Effector CD4-positive, alpha-beta T cell (primary cell): ENCODE data around the gene EPS8.
"Not testable (repeated sequence)": the region's sequence is repeated elsewhere in the genome, so short reads cannot be mapped to it uniquely, and the experiment has no call there.

ENCODE experiments used
- DNase-seq: peaks from one replicate; pipeline ENCODE4 v3.0.0-alpha.2; 2020

The EPS8 gene

GRCh38 chr12:15797818-15798217 lies 8.6 kb upstream of the EPS8 start:
- no peak for DNase-seq

GRCh38 chr12:15796493-15797141 lies 7.4 kb upstream of the EPS8 start:
- no peak for DNase-seq

DNA sequence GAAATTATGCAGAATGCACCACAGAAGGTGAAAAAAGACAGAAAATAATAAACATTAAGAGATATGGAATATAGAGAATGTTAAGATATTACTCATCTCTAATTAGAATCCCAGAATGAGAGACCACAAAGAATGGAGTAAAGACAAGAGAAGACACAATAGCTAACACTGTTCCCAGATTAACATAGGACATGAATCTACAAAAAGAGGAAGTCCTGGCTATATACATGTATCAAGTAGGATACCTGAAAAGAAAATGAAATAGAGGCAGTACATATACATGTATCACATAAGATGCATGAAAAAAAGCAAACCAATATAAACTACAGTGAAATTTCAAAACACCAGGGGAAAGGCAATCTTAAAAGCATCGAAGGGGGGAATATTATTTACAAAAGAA lies 5.6 kb upstream of the EPS8 start:
- DNase-seq: no peak

- DNase-seq: no peak
Observed at GRCh38 chr12:15794196-15794595, 5.0 kb upstream of the EPS8 start.

- DNase-seq: peak; percentile 5
Observed at GRCh38 chr12:15788233-15789219, 662 bp downstream of the EPS8 start.

DNA sequence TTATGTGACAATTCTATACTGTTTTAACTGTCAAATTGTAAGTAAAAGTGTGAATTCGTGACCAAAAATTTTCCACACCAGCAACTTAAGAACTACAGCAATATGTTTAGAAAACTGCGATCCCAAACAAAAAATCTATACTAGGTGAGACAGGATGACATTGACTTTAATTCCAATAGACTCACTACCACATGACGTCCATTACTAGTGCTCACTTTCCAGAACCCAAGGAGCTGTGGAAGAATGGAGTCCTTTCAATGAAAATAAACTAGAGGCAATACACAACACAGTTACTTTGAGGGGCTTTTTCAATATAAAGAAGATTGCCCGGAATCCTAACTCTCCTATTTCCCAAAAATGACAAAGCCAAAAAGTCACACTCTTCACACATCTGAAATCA lies 1.4 kb downstream of the EPS8 start:
- no peak for DNase-seq

DNA sequence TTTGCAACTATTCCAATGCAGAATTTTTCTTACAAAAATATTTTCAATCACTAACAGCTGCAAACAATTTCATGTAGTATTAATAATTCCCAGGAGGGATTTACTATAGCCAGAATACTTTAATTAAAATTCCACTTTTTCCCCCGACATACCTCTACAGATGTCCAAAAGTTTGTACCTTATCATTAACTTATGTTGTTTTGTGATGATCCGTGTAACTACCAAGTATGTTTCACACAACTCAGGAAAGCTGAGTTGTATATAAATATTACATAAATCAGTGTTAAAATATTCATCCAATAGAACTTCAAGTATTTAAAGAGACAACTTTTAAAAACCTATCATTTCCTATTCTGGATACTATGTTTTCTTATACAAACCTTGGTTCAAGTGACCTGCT lies 2.4 kb downstream of the EPS8 start:
- no peak for DNase-seq

DNA sequence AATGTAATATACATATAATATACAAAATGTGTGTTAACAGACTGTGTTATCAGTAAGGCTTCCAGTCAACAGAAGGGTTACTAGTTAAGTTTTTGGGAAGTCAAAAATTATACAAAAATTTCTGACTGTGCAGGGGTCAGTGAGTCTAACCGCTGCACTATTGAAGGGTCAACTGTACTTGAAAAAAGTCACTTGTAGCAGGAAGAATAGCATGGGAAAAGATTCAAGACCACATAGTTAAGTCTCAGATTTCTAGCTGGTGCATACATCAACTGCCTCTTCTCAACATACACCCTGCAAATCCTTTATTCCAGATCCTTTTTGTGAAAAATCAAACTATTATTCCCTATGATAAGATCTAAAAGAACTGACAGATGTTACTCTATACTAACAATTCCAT lies 5.9 kb downstream of the EPS8 start:
- no peak for DNase-seq

DNA sequence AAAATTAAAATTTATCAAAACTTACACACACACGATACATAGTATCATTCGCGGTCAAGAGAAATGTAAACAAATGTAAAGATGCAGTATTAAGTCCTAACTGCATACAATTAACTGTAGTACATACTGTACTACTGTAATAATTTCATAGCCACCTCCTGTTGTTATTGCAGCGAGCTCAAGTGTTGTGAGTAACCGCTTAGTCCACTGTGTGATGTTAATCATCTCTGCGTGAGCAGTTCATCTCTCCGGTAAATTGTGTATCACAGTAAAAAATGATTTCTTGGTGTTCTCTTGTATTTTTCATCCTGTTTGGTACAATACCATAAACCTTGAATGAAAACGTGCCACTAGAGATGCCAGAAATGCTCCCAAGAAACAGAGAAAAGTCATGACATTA lies 6.5 kb downstream of the EPS8 start:
- no peak for DNase-seq

GRCh38 chr12:15779925-15780324 lies 9.3 kb downstream of the EPS8 start:
- DNase-seq: no peak

- DNase-seq: no peak
Observed at GRCh38 chr12:15778126-15778525, 11.1 kb downstream of the EPS8 start.

DNA sequence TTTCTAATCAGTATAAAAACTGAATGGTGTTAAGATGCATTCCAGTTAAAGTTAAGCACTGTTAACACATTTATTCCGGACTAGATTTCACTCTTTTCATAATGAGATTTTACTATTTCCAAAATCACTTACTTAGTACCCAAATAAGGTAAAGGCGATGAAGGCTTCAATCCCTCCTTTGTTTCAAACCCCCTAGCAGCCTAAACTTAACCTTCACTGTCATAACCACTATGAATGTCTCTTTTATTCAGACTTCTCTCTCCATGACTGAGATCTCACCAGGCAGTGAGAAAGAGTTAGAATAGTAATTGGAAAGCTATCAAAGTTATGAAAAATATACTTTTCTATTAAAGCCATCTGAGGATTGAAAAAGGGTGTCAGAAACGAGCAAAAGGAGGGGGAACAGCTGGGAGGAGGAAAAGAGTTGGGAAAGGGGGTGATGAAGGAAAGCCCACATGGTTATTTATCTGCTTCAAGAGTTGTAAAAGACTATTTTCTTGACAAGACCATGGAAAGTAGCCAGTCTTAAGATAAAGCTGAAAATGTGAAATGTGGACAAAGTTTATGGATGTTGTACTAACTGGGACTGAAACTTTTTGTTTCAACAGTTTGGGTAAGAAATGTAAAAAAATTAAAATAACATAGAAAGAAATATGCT lies 11.7 kb downstream of the EPS8 start:
- no peak for DNase-seq

GRCh38 chr12:15776532-15776931 lies 12.7 kb downstream of the EPS8 start:
- no peak for DNase-seq

- no peak for DNase-seq
Observed at GRCh38 chr12:15774819-15775218, 14.4 kb downstream of the EPS8 start.

- DNase-seq: no peak
Observed at GRCh38 chr12:15772405-15773018, 16.7 kb downstream of the EPS8 start.

DNA sequence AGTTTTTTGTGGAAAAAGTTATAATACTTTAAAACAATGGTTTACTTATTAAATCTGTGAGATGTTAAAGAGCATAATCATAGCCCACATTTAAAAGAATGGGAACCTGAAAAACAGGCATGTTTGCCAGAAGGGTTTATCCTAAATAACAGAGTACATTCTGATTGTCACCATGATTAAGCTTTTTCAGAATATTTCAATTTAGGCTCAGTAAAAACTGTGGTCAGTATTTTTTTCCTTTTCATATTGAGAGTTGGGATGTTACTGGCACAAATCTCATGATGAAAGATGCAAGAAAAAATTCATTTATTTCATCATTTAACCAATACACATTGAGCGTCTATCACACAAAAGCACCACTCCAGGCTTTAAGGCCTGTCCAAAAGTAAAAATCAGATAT lies 18.6 kb downstream of the EPS8 start:
- DNase-seq: no peak

DNA sequence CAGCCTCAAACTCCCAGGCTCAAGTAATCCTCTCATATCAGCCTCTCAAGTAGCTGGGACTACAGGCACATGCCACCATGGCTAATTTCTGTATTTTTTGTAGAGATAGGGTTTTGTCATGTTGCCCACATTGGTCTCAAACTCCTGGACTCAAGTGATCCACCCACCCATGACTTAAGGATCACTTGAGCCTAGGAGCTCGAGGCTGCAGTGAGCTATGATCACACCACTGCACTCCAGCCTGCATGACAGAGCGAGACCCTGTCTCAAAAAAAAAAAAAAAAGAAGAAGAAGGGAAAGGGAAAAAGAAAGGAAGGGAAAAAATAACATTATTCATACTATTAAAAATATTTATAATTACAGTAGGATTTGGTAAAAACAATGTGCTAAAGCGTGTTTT lies 19.2 kb downstream of the EPS8 start:
- no peak for DNase-seq

DNA sequence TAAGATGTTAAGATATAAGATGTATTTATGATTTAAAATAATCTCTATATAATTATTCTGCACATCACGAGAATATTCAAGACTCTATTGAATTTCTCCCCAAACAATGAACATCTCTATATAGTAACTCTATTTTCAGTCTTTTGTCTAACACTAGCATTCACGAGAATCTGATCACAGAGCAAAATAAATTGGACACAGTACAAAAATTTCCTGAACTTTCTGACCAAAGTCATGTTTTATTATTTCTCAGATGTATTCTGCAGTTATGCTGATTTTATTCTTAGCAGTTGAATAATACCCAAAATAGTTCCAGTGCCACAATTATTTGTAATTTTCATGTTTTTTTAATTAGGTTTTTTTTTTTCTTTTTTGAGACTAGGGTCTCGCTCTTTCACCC lies 19.6 kb downstream of the EPS8 start:
- DNase-seq: no peak

DNA sequence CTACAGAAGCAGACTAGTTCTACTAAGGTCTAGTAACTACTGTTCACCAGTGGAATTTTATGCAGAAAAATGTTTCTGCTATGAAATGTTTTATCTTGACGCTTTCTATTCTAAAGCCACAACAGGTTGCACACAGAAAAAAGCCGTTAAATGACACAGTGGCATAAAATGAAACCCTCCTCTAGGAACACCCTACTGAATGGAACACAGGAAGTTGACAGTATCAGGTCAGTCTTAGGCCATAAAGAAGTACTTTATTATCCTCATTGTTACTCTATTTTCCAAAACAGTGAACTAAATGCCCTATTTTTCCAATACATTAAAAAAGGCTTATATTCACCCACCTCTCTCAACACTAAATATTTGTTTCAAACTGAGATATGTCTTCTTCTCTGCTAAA lies 21.9 kb downstream of the EPS8 start:
- no peak for DNase-seq

- DNase-seq: no peak
Observed at GRCh38 chr12:15763328-15763727, 25.9 kb downstream of the EPS8 start.

- not testable (repeated sequence) for DNase-seq
Observed at GRCh38 chr12:15762162-15762561, 27.0 kb downstream of the EPS8 start.

DNA sequence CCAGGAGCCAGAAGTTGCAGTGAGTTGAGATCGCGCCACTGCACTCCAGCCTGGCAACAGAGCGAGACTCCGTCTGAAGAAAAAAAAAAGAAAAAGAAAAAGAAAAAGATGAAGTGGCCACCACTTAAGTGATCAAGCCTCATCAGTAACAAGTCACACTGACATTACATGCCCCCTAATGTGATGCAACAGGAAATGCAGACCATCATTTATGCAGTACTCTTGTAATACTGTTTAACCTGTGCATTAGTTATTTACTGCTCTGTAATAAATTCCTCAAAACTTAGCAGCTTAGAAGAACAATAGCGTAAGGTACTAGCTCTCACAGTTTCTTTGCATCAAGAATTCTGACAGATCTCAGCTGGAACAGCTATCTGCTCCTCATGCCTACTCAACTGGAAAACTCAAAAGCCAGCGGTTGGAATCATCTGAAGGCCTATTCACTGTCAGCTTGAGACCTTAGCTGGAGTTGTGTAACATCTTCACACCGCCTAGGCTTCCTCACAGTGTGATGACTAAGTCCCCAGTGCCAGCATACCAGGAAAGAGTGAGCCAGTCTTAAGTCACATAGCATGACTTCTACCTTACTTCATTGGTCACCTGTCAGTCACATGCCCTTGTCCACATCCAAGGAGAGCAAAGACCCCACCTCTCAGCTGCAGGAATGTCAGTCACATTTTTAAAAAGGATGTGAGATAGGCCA lies 31.5 kb downstream of the EPS8 start:
- no peak for DNase-seq

DNA sequence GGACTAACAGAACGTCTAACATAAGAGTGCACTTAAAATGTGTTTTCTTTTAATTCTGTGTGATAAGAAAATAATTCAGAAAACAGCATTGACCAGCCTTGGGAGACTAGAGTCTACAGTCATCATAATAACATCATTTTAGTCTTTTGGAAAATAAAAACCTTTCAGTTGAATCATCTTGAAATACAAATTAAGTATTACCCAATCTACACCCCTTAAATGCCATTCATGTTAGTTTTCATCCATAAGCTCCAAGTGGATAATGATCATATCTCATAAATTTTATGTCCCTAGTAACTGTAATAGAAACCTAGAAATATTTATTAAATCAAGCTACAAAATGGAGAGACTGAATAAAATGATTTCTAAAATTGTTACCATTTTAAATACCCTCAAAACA lies 32.4 kb downstream of the EPS8 start:
- DNase-seq: no peak
